Measurements from ENCODE around the gene PIP5KL1. TPM values are rescaled to one million over a fixed set of nuclear protein-coding genes. Genes with fewer than 3 reads are reported as not detected.

The PIP5KL1 gene
- total RNA-seq, 1 donor, result 2.6 TPM

DNA sequence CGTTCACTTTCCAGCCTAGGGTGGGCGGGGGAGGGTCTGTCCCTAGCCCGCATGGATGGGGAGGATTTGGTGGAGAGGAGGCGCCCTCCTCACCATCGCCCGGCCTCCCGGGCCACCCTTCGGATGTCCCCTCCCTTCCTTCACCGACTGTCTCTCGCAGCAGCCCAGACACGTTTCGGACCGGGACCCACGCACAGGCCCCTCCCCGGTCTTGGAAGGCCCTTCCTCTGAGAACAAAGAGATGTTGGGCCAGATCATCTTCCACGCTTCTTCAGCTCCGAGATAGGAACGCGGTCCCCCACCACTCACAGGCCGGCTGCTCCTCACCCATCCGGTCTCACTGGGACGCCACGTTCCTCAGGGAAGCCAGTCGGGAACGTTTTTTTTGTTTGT, 7.7 kb upstream of the PIP5KL1 start:
- peak overlapping the region; percentile 93 for H3K4me3 ChIP-seq (ENCODE audit: low read depth, low read length)
- no peak for DNase-seq (ENCODE audit: low read depth)
- TF ChIP-seq, protein P1, sequence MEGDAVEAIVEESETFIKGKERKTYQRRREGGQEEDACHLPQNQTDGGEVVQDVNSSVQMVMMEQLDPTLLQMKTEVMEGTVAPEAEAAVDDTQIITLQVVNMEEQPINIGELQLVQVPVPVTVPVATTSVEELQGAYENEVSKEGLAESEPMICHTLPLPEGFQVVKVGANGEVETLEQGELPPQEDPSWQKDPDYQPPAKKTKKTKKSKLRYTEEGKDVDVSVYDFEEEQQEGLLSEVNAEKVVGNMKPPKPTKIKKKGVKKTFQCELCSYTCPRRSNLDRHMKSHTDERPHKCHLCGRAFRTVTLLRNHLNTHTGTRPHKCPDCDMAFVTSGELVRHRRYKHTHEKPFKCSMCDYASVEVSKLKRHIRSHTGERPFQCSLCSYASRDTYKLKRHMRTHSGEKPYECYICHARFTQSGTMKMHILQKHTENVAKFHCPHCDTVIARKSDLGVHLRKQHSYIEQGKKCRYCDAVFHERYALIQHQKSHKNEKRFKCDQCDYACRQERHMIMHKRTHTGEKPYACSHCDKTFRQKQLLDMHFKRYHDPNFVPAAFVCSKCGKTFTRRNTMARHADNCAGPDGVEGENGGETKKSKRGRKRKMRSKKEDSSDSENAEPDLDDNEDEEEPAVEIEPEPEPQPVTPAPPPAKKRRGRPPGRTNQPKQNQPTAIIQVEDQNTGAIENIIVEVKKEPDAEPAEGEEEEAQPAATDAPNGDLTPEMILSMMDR (IDR thresholded peaks at IDR 0.05; ENCODE audit: insufficient read depth, low read length), result no peak

DNA sequence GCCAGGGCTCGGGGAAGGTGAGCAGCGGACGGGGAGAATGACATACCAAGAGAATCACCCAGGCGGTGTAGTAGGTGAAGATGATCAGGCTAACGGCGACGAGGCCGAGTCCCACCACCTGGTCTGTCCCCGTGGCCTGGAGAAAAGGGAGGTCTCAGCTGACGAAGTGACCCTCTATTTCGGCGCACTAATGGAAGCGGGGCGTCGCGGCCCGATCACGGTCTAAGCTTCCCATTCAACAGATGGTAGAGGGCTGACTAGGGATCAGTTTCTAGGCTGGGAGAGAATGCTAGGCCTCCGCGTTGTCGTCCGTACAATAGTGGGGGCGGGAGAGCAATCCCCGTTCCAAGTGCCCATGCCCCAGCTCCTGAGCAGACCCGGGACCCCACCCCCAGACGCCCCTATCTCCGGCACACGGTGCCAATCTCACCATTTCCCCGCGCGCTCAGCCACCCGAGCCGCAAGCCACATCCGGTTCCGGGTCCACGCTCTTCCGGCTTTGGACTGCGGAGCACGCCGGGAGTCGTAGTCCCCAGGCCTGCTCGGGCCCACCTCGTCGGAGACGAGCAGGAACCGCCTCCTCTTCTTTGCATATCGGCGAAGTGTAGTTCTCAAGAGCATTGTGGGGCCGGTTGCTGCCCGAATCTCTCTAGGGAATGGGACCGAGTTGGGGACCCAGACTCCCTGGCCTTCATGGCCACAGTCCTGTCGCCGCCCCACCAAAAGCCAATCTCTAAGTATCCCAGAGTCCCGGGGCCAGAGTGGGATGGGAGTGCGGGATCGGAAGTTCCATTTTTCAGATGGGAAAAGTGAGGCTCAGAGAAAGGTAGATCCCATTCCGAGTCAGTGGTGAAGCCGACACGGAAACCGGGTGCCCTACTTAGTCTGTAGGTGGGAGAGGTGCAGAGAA, 7.1 kb upstream of the PIP5KL1 start, which contains the start of gene DPM2:
DPM2 (minus strand) TSS at position 467 of the 910 bp plus-strand sequence; CDS start at position 433, 34 bp downstream.
- peak; percentile 77 for DNase-seq (ENCODE audit: low read depth)
- peak within 1 kb of the TSS; percentile 93 for H3K4me3 ChIP-seq (ENCODE audit: low read depth, low read length)
- TF ChIP-seq, protein P1 (IDR thresholded peaks at IDR 0.05; ENCODE audit: insufficient read depth, low read length), result no peak

DNA sequence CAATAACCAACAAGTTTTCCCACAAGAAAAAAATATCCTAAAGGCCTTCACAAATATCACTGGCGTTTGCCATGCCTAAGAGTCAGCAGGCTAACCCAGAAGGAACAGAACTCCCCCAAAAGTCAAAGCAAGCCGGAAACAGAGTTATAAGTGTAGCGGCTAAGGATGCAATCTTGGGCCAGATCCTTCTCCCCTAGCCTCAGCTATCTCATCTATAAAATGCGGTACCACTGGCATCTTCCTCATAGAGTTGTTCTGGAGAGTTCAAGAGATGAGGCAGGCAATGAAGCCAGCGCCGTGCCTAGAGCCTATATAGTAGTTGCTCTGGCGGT, 6.4 kb upstream of the PIP5KL1 start:
- DNase-seq (ENCODE audit: low read depth), result peak; percentile 26
- peak overlapping the region; percentile 93 for H3K4me3 ChIP-seq (ENCODE audit: low read depth, low read length)
- TF ChIP-seq, protein P1 (IDR thresholded peaks at IDR 0.05; ENCODE audit: insufficient read depth, low read length), result no peak

DNA sequence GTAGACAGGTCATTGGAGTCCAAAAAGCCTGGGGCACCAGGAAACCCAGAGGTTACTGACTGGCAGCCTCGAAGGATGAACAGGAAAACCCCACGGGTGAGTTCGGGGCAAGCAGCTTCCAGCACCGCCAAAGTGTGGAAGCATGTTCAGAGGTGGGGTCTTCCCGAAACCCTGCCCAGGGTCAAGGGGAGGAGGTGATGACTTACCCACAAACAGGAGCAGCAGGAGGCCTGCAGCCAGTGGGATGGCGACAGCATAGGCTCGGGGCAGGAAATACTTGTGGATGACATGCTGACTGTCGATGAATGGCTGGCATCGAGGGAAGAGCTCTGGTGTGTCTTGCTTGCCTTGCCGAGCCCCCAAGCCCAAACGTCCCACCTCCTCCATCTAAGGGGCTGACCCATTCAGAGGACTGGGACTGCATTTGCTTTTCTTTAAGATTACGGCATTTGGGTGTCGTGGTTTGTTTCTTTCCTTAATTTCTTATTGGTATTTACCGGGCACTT, 5.8 kb upstream of the PIP5KL1 start:
- DNase-seq (ENCODE audit: low read depth), result no peak
- H3K4me3 ChIP-seq (ENCODE audit: low read depth, low read length), result peak overlapping the region; percentile 93
- TF ChIP-seq, protein P1 (IDR thresholded peaks at IDR 0.05; ENCODE audit: insufficient read depth, low read length), result no peak

- peak overlapping the region; percentile 93 for H3K4me3 ChIP-seq (ENCODE audit: low read depth, low read length)
- TF ChIP-seq, protein P1 (IDR thresholded peaks at IDR 0.05; ENCODE audit: insufficient read depth, low read length), result no peak
- peak; percentile 43 for DNase-seq (ENCODE audit: low read depth)
Observed at GRCh38 chr9:127935765-127936221, 5.2 kb upstream of the PIP5KL1 start.

DNA sequence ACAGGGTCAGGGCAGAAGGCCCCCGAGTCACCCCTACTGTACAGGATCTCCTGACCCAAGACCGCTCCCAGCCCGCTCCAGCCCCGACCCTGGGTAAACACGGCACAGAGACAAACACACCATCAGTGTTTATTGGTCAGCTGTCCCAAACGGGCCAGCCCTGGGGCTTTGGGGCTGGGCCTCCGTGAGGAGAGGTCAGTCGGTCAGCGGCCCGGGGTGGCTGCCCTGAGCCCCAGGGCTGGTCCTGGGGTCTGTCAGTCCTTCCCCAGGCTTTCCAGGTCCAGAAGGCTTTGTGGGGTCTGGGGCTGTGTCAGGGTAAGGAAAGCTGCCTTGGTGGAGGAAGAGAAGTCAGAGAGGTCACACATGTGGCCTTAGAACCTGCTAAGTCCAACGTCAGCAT, 4.4 kb upstream of the PIP5KL1 start:
- TF ChIP-seq, protein P1 (IDR thresholded peaks at IDR 0.05; ENCODE audit: insufficient read depth, low read length), result no peak
- no peak for DNase-seq (ENCODE audit: low read depth)

More for the DNA sequence above, 4.4 kb upstream of the PIP5KL1 start:
- no peak overlapping the region for H3K4me3 ChIP-seq (ENCODE audit: low read depth, low read length)

Data from fibroblast of the aortic adventitia (primary cell).